Fibroblast of peridontal ligament (primary cell): ENCODE data around the gene C22orf23.

ENCODE experiments used
- DNase-seq: peaks from one replicate; pipeline ENCODE4 v3.0.0-alpha.2; 2010; ENCODE audit errors: extremely low read depth

Gene C22orf23

GRCh38 chr22:37898441-37899181 is 54.8 kb downstream of the C22orf23 start:
- no peak for DNase-seq

DNA sequence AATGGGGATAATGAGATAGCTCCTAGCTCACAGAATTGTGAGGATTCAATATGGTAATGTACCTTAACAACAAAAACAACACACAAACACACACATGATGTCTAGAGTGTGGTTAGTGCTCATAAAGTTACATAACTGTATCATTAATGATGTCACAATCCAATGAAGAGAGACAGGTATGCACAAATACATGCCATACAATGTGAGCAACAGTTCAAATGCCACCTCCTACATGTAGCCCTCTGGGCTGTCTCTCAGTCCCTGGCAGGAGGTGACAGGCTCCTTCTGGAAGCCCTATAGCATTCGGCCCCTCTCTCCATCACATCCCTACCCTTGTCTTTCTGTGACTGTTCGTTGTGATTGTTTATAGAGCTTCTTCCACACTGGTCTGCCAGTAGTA is 55.6 kb downstream of the C22orf23 start:
- DNase-seq = no peak

GRCh38 chr22:37896939-37897338 is 56.5 kb downstream of the C22orf23 start:
- DNase-seq = no peak

- DNase-seq = no peak
Measured at GRCh38 chr22:37896181-37896592, 57.2 kb downstream of the C22orf23 start.

- no peak for DNase-seq
Measured at GRCh38 chr22:37894939-37895670, 58.3 kb downstream of the C22orf23 start.

DNA sequence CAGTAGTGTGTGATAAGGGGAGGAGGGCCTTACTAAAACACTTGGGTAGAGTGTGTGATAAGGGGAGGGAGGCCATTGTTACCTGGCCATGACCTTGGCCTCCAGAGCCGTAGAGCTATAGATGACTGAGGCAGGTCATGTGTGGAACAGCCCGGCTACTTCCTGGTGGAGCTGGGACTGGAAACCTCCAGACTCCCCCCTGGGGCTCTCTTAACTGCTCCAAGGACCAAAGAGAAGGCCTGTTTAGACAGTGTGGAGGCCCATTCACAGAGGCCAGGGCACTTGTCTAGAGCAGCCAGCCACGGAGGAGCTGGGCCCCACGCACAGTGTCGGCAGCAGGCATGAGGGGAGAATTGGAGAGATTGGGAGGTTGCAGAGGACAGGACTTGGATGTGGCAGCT is 59.8 kb downstream of the C22orf23 start:
- DNase-seq = no peak
